ENCODE measurements around the gene TRAF3.
"Not testable (repeated sequence)": the region's sequence is repeated elsewhere in the genome, so short reads cannot be mapped to it uniquely, and the experiment has no call there.

Gene TRAF3

GRCh38 chr14:102811254-102811963, 34.2 kb downstream of the TRAF3 start:
- no peak for DNase-seq

- DNase-seq = no peak
Measured at GRCh38 chr14:102811971-102812370, 34.7 kb downstream of the TRAF3 start.

DNA sequence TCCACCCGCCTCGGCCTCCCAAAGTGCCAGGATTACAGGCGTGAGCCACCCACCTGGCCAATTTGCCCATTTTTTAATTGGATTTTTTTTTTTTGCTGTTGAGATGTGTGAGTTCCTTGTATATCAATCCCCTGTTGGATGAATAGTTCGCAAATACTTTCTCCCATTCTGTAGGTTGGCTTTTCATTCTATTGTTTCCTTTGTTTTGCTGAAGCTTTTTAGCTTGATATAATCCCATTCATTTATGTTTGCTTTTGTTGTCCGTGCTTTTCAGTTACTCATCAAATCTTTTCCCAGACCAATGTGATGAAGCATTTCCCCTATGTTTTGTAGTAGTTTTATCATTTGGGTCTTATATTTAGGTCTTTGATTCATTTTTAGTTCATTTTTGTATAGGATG, 36.4 kb downstream of the TRAF3 start:
- DNase-seq = no peak

- DNase-seq = no peak
Measured at GRCh38 chr14:102817318-102817717, 40.1 kb downstream of the TRAF3 start.

DNA sequence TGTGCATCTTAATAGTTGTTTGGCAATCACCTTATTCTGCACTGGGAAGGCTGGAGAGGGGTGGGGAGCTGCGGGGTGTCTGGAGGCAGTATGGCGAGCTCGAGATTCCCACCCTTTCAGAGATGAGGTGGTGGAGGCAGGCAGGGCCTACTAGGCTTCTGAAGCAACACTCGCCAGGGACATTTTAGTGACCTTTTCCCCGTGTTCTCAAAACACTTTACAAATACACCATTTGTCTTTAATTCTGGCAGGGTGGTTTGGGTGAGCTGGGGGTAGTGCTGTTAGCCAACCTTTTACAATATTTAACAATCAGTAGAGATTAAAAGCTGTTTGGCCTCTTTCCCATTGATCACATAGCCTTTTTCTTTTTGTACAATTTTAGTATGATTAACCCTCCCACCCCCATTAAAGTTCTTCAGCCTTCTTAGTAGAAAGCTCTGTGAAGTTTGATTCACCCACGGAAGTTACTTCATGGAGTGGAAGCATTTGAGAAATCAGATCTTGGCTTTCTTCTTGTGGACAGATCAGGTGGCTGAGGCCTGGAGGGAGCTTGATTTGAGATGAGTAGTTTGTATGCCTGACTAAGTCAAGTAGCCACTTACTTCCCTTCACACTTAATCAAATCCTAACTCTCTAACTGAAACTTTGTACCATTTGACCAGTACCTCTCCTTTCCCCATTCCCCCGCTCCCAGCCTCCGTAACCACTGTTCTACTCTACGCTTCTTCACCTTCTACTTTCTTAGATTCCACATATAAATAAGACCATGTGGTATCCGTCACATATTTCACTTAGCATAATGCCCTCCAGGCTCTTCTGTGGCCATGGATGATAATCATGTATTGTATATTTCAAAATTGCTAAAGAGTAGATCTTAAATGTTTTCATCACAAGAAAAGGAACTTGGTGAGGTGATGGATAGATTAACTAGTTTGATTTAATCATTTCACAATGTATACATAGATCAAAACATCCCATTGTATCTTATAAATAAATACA, 41.0 kb downstream of the TRAF3 start:
- no peak for DNase-seq

DNA sequence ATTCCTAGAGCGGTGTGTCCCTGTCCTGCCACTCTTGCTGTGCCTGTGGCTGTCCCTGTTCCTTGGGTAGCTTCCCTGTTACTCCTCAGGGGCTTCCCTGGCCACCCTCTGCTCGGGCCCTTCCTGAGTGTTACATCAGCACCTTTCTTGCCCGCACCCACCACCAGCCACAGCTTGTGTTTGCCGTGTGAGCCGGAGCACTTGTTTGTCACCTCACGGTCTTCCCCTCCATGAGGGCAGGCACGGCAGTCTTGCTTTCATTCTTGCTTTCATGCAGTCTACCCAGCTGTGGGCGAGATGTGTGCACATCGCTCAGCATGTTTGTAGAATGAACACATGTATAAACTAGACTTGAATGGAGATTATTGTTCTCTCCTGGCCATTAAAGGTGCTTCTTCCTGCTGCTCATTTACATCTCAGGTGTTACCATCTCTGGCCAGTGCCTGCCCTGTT, 42.0 kb downstream of the TRAF3 start:
- no peak for DNase-seq

DNA sequence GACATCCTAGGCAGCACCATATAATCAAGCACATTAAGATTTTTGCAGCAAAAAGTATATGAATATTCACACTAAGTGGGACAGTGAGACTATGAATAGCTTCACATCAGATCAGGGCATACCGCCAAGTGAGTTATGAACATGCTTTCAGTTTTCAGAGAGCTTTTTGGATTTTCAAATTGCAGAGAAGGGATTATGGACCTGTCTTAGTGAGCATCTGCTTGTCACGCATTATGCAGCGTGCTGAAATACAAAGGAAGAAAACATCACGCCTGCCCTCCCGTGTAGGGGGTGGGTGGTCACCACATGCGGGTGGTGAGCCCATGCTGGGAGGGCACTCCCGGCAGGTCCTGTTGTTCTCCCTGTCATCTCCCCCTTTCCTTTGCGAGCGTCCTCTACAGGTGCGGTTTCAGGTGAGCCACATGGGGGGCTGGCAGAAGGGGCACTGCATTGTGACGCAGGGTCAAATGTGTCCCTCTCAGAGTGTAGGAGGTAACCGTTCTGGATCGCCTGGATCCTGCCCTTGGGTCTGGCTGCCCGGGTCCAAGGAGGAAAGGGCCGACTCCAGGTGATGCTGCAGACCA, 42.6 kb downstream of the TRAF3 start:
- no peak for DNase-seq

- peak; percentile 73 for DNase-seq
Measured at GRCh38 chr14:102821252-102821651, 44.0 kb downstream of the TRAF3 start.

- DNase-seq = no peak
Measured at GRCh38 chr14:102822311-102822863, 45.1 kb downstream of the TRAF3 start.

DNA sequence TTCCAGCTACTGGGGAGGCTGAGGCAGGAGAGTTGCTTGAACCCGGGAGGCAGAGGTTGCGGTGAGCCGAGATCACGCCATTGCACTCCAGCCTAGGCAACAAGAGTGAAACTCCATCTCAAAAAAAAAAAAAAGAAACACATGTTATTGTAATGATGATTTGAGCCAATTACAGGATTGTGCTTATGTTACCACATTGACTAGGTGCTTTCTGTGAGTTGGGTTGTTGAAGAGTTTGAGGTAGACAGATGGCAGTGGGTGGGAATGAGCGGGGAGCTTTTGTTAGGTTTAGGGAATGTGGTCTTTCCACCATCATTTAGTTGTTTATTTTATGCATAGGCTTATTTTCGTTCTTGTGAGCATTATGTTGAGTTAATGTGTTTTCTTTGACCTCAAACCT, 45.6 kb downstream of the TRAF3 start:
- DNase-seq = not testable (repeated sequence)

DNA sequence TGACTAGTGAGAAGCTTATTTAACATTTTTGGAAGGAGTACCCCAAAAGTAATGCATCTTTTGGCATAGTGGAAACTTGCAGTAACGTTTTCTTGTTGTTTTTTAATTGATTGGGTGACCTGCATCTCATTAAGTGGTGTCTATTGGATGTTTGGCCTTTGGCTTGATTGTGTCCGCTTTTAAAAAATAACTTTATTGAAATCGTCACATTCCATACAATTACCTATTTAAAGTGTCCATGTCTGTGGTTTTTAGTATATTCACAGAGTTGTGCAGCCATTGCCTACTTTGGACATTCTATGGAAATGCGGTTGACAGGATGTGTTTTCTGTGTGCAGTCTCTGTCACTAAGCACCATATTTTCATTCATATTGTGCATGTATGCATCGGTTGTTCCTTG, 46.3 kb downstream of the TRAF3 start:
- no peak for DNase-seq

DNA sequence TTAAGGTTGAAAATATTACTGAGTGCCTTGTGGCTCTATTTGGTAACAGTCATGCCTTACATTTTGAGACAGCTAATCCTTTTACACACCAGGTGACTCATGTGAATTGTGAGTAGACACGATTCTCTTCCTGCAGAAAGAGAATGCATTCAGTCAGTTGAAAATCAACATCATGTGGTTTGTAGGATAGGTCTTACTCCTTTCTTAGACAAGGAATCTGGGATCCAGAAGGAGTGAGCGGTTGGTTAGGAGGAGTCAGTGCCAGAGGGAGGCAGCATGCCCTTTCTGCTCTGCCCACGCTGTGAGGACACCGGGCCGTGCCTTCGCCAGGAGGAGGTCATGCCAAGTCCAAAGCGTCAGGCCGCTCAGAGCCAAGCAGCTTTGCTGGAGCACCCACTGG, 47.6 kb downstream of the TRAF3 start:
- DNase-seq = no peak

- no peak for DNase-seq
Measured at GRCh38 chr14:102825307-102826095, 48.3 kb downstream of the TRAF3 start.

DNA sequence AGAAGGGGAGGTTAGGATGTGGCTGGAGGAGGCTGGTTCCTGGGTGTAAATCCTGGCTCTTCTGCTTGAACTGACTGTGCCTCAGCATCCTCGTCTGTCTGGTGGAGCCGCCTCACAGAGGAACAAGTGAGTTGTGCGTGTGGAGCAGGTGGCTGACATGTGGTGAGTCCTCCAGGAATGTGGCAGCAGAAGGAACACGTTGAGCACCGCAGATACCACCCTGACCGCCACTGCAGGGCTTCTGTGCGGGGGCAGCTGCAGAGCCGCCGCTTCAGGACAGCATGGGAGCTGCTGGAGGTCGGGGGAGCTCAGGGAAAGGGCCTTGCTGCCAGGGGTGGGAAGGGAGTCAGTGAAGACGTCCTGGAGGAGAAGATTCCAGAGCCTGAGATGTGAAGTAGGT, 48.9 kb downstream of the TRAF3 start:
- DNase-seq = no peak

DNA sequence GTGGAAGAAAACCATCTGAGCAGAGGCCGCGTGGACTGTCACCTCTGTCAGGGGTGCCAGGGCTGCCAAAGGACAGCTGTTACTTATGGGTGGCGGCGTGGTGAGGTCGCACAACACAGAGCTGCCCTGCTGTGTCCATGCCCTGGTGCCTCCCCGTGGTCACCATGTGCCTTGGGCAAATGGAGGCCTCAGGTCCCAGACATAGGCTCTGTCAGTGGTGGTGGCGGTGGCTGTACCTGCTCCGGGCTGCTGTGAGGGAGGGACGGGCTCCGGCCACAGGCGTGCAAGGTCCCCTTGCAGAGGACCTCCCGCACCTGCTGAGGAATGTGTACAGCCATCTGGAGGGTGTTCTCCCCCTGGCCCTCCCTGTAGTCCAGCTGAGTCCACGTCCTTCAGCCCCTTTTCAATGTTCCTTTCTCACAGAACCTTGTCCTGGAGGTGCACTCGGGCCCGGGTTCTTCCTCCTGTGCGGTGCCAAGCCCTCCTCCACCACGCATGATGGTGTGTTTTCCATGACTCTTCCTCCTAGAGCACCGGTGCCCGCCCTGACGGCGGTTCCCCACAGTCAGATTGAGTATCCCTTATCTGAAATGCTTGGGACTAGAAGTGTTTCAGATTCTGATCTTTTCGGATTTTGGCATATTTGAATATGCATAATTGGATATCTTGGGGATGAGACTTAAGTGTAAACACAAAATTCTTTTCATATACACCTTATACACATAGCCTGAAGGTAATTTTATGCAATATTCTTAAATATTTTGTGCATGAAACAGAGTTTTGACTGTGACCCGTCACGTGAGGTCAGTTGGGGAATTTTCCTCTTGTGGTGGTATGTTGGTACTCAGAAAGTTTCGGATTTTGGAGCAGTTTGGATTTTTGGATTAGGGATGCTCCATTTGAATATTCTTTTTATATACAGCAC, 49.8 kb downstream of the TRAF3 start:
- no peak for DNase-seq

- DNase-seq = no peak
Measured at GRCh38 chr14:102827716-102828115, 50.5 kb downstream of the TRAF3 start.

GRCh38 chr14:102828151-102828550, 50.9 kb downstream of the TRAF3 start:
- DNase-seq = no peak

DNA sequence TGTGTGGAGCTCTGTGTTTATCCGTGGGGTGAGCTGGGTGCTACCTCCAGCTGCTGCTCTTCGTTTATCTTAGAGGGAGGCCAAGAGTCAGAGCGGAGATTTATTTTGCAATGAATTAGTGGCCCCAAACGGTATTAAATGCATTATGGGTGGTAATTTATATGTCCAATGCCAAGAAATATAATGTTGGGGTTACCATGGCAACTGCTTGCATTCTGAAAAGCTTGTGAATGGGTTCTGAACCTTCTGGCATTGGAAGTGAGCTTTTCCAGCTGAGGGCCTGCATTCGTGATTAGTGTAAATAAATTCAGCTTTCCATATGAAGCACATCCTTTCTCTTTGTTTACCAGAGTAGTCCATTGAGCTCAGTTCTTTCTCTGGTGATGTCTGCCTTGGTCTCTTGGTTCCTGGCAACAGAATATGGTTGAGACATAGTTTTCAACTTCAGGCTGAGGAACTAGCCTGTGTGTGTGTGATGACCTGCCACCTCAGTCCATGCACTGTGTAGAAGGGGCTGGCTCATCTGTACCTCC, 51.8 kb downstream of the TRAF3 start:
- no peak for DNase-seq

GRCh38 chr14:102830474-102831045, 53.3 kb downstream of the TRAF3 start:
- no peak for DNase-seq

DNA sequence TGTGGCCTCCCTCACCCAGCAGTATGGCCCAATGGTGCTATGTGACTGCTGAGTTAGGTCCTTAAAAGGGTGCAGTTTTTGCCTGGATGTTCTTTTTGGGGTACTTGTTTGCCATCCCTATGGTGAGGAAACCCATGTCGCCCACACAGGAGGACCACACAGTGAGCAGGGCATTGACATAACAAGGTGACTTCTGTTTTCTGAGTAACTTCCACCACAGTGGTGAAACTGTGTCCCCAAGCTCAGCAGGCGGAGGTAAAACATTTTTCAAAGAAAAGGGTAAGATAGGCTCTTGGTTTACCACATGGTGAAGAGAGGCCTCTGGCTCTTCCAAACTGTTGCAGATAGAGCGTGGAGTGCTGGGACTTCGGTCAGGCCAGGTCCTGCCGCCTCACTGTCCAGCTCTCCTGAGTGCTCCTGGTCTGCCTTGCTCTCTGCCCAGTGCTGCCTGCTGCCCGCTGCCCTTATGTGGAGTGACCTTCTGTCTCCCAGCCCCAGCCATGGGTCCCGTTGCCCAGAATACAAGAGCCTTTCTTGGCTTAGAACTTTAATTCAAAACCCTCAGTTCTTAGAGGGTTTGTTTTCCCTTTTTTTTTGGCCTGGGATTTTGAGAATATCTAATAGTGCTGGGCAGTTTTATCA, 54.0 kb downstream of the TRAF3 start:
- DNase-seq = no peak
